NCI-H82 treated with DMSO at 0.1 percent for 48 hours (cell line): ENCODE results near the gene LETMD1.

Source experiments
- DNase-seq: peaks from one replicate; lab custom pipeline; 2025; ENCODE audit not compliant: unreplicated experiment; lab: John Stamatoyannopoulos, UW

LETMD1 gene

DNA sequence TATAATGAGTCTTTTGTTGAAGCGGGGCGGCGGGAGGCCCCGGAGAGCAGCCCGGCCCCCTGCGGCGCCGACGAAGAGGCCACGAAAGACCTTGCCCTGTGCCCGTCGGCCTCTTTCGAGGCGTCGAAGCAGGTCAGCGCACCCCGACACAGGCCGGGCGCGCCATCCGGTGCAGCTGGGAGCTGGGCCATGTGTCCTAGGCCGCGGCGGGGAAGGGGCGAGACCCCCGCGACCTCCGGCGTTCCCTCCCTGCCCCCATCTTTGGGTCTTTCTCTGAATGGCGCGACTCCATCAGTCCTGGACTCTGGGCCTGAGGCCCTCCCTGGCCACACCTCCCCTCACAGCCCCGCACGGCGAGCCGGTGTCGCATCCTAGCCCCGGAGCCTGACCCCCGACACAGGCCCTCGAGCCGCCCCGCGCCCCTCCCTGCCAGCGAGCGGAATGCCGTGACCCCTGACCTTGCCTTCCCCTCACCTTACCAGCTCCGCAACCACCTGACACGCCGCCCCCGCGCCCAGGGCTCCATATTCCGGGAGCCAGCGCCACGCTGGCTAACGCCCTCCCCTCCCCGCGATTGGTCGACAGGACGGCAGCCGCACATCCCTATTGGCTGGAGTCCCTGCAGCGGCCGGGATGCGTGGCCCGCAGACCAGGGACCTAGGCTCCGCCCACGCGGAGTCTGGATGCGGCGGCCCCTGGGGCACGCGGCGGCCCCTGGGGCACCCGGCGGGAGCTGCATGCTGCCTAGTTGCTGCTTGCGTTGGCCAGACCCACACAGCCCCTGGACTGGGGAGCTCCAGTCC, 22.1 kb upstream of the LETMD1 start, which contains the start of gene SLC11A2:
TSS of gene SLC11A2 (minus strand) at position 549 of the 803 bp plus-strand sequence. CDS start 15,656 bp downstream, outside the sequence.
- DNase-seq = peak; percentile 78

DNA sequence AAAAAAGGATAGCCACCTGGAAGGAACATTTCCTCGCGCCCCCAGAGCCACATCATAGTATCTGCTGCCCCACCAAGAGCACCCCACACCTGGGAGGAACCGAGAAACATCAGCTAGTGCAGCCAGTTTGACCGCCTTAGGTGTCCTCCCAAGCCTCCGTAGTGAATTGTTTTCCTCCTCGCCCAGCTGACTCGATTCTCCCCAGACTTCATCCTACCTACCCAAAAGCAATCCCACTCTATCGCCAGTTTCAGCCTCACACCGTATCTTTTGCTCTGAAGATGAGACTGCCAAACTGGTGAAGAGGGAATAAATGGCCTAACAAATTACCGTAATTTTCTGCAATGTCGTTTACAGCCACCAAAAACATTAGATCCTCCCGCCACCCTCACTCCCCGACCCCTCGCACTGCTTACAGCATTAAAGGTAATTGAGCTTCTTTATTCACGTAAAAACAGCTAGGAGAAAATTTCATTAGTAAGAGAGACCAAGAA, 20.7 kb upstream of the LETMD1 start:
- no peak for DNase-seq

GRCh38 chr12:51028126-51028812, 19.9 kb upstream of the LETMD1 start:
- peak; percentile 77 for DNase-seq

GRCh38 chr12:51028813-51029150, 19.3 kb upstream of the LETMD1 start:
- DNase-seq = no peak

DNA sequence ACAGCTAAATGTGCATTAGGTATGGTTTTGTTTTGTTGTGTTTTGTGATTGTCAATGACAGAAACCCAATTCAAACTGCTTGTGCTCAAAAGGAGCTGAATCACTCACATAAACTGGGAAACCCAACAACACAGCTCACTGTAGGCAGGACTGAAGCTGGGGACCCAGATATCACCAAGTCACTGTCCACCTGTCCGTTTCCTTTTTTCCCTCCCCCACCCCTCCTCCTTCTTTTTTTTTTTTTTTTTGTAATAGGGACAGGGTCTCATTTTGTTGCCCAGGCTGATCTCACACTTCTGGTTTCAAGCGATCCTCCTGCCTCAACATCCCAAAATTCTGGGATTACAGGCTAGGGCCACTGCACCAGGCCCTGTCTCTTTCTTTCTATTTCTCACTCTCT, 15.1 kb upstream of the LETMD1 start:
- DNase-seq = no peak

GRCh38 chr12:51033457-51034089, 14.6 kb upstream of the LETMD1 start:
- no peak for DNase-seq

GRCh38 chr12:51036279-51036678, 11.8 kb upstream of the LETMD1 start:
- no peak for DNase-seq

GRCh38 chr12:51048661-51049251, 629 bp downstream of the LETMD1 start:
- no peak for DNase-seq

DNA sequence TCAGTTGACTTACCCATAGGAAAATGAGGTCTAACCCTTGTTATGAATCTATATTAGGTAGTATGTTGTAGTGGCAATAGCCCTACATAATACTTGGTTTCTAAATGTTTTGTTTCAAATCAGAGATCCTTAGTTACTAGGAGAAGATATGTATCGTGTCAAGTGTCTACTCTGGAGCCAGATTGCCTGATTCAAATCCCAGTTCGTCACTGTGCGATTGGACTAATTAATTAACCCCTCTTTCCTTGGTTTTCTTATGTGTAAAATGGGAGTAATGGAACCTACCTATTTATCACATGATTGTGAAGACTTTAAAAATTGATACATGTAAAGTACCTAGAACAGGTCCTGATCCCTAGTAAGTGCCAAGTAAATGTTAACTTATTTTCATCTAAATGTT, 1.4 kb downstream of the LETMD1 start:
- DNase-seq = no peak

DNA sequence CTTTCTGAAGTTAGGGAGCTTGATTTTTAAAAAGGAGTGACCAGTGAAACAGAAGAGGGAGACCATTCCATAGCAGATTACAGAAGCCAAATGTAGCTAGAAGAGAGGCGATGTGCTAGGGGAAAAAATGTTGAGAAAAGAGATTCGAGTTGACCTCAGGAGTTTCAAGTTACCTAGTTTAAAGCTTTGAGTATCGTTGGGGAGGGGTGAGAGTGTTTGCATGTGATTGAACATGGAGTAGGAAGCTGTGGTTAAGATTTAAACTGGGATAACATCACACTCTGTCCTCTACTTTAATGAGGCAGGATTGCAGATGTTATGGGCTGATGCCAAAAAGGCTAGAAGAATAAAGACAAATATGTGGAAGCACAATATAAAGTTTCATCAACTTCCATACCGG, 3.7 kb downstream of the LETMD1 start:
- no peak for DNase-seq

GRCh38 chr12:51055060-51055459, 6.9 kb downstream of the LETMD1 start:
- no peak for DNase-seq

DNA sequence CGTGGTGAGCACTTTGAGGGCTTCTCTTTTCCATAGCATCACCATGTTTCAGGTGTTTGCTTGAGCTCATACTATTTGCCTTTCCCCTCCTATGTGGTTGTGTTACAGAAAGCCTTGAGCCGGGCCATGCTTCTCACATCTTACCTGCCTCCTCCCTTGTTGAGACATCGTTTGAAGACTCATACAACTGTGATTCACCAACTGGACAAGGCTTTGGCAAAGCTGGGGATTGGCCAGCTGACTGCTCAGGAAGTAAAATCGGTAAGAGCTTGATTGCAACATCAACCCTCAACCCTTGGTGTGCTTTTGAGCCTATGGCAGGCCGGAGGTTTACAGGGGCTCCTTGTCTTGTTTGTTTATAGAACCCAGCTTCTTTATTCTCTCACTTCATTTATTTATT, 8.1 kb downstream of the LETMD1 start:
- no peak for DNase-seq

DNA sequence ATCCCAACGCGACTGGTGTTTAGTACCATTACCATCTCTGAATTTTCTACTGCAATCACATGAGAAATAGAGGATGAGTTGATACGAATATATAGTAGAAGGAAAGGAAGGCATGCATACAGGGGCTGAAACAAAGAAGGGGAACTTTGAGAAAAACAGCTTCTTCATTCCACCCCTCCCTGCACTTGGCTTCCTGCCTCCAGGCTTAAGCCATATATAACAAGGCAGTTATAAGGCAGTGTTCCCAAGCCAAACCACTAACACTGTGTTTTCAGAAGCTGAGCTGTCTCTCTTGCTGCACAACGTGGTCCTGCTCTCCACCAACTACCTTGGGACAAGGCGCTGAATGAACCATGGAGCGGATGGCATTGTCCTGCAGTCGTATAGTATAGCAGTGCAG, 11.0 kb downstream of the LETMD1 start:
- no peak for DNase-seq

- no peak for DNase-seq
These were observed 14.7 kb downstream of the LETMD1 start for GRCh38 chr12:51062631-51063397.

DNA sequence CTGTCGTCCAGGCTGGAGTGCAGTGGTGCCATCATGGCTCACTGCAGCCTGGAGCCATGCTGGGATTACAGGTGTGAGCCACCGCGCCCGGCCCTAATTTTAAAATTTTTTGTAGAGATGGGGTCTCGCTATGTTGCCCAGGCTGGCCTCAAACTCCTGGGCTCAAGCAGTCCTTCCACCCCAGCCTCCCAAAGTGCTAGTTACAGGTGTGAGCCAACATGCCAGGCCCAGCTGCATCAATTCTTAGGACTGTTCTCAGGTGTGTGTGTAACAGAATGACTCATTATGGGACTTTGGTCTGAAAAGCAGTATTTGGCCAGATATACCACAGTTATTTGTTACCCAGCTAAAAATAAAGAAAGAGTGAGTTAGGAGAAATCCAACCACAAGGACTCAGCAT, 17.4 kb downstream of the LETMD1 start:
- no peak for DNase-seq

DNA sequence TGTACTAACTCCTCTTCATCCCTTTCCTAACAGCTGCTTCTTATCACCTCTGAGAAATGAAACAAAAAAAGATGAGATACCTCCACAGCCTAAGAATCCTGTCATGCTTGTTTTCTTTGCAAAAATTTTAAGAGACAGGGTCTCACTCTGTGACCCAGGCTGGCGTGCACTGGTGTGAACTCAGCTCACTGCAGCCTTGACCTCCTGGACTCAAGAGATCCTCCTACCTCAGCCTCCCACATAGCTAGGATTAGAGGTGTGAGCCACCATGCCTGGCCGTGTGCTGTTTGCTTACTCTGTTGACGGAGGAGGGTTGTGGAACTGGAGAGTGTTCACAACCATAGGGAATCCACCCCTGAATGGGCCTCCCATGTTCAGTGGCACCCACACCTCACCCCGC, 19.1 kb downstream of the LETMD1 start:
- no peak for DNase-seq

GRCh38 chr12:51067771-51068170, 19.6 kb downstream of the LETMD1 start:
- DNase-seq = no peak

DNA sequence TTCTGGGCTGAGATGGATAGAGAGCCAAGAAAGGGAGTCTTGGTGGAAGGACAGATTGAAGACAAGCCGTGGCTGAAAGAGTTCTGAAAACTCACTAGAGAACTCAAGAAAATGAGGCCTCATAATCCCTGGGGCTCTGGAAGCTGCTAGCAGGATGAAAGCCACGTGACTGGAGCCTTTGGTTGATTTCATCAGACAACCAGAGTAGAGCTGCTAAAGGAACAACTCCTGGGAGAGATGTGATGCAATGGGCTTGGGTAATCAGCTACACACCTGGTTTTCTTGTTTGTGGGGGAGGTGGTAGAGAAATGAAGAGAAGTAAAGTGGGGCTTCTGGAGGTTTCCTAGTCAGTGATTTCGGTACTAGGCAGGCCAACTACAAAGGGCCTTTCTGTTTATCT, 21.9 kb downstream of the LETMD1 start:
- no peak for DNase-seq

DNA sequence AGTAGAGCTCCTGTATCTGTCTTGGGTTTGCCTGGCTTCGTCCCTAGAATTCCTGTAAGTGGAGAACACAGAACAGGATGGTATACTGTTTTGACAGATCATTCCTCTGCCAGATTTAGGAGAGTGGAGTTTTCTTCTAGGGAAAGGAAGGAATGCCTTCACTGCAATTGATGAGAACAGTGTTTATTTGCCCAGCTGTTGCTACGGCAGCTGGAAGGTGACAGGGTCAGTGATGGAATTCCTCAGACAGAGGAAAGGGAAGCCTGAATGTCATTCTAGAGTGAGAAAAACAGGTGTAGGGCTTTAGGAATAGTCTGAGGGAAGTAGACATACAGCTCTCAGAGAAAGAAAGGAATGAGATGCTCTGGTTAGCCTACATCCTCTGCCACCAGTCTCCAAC, 23.5 kb downstream of the LETMD1 start:
- DNase-seq = no peak

DNA sequence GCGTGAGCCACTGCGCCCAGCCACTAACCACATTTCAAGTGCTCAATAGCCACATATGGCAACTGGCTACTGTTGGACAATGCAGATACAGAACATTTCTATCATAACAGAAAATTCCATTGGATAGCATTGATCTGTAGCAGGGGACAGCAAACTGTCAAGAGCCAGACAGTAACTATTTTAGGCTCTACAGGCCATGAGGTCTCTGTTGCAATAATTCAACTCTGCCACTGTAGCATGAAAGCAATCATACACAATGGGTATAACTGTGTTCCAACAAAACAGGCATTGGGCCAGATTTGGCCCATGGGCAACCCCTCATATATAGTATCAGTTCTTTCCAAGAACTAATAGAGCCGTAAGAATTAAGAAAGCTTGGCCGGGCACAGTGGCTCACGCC, 27.3 kb downstream of the LETMD1 start:
- no peak for DNase-seq
